ELR (cell line): Measurements from ENCODE around the gene SPNS1.

Experiments
- DNase-seq: peaks from one replicate; pipeline ENCODE4 v3.0.0-alpha.2; 2015; ENCODE audit warnings: low read depth

SPNS1 gene

GRCh38 chr16:29029168-29029994, 54.8 kb downstream of the SPNS1 start:
- peak; percentile 97 for DNase-seq

DNA sequence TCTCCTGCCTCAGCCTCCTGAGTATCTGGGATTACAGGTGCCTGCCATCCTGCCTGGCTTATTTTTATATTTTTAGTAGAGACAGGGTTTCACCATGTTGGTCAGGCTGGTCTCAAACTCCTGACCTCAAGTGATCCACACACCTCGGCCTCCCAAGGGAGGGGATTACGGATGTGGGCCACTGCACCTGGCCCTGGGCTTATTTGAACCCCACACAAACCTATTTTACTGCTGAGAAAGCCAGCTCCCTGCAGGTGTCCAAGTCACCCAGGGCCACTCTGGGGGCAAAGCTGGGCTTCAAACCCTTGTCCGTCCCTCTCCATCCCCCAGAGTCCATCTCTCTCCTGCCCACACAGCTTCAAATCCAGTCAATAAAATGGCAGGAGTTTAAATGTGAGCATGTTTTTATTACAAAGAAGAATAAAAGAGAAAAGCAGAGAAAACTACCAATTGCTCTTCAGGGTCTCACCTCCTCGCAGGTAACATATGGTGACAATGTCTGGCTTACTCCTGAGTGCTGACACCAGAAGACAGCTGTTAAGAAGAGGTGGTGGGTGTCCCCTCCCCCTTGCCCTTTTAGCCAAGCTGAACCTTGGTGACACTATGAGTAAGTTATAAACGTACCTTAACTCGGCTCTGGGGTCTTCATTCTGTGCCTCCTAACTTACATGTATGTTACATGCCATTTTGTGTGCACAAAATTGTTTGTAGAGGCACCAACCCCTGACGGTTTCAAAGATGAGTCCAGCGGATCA, 55.7 kb downstream of the SPNS1 start:
- no peak for DNase-seq
